GM19397 (cell line): Measurements from ENCODE around the gene HOXB13.
"Not testable (repeated sequence)": the region's sequence is repeated elsewhere in the genome, so short reads cannot be mapped to it uniquely, and the experiment has no call there.

ENCODE experiments used
- ATAC-seq: cut with Tn5 transposase; IDR thresholded peaks from one replicate; pipeline ENCODE4 v1.9.1; 2021; ENCODE audit warnings: mild to moderate bottlenecking, moderate library complexity; ENCODE audit not compliant: unreplicated experiment

HOXB13 gene

DNA sequence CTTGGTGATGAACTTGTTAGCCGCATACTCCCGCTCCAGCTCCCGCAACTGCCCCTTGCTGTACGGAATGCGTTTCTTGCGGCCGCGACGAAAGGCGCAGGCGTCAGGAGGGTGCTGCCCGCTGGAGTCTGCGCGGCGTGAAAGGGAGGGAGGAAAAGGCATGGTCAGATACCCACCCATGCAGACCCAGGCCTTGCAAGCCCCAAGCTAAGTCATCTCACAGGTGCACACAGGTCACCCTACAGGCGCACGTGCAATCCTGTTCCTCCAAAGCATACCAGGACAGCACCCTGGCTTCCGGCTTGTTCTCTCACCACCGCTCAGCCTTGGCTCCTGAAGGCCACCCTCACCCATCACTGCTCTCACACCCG, 1.6 kb downstream of the HOXB13 start:
- ATAC-seq: no peak

DNA sequence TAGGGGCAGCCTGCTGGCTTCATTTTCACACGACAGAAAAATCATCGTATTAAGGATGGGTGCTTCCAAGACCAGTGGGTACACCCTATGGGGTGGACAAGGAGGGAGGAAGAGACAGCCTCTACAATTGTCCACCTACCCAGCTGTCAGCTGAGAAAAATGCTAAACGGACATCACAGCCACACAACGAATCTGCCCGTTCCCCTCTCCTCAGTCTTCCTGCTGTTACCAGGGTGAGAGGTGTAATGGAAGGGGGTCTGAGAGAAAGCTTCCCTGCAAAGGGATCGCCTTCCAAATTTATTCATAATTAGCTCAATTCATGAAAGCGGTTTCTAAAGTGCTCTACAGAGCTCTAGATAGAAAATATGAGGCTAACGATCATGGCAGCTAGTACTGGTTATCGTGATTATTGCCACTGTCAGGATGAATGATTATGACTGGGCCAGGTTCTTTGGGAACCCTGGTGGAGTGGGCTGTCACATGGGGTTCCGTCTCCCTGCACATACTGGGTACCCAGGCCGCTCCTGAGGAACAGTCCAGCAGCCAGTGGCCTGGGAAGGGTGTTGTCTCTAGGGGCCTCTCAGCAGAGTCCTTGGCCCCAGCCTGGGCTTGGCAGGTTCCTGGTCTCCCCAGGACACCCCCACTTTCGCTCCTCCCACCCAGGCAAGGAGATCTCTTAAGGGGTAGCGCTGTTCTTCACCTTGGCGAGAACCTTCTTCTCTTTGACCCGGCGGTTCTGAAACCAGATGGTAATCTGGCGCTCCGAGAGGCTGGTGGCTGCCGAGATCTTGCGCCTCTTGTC, 2.2 kb downstream of the HOXB13 start:
- no peak for ATAC-seq

DNA sequence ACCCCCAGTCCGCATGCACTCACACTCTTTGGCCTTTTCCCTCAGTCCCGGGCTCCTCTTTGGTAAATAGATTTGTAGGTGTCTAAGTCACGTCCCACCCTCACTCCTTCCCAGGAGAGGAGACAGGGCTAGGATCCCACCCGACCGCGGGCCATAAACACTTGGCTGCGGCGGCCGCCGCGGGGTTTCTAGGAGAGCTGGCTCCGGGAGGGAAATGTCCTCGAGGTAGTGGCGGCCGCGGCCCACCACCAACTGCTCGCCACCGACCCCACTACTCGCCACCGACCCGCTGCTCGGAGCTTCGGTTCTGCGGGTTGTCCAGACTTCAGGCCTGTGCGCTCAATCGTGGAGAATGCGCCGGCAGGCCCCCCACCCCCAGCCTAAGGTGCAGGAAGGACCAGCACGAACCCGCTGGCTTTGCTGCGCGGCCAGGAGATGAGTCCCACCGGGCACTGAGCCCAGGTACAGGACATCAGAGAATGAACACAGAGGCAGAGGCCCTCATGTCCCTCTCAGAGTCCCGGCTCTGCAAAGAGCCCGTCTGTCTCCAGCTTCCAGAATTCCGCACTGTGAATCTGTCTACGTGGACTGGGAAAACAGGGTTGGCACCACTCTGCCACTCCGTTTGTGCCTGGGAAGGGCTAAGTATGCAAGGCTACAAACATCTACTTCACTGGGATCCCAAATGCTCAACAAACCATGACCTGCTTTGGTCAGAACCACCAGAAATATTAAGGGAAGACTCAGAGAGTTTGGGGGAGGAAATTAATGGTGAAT, 3.1 kb downstream of the HOXB13 start:
- no peak for ATAC-seq

GRCh38 chr17:48725004-48725287, 3.6 kb downstream of the HOXB13 start:
- ATAC-seq: no peak

- no peak for ATAC-seq
These were observed 4.1 kb downstream of the HOXB13 start for GRCh38 chr17:48724251-48725003.

DNA sequence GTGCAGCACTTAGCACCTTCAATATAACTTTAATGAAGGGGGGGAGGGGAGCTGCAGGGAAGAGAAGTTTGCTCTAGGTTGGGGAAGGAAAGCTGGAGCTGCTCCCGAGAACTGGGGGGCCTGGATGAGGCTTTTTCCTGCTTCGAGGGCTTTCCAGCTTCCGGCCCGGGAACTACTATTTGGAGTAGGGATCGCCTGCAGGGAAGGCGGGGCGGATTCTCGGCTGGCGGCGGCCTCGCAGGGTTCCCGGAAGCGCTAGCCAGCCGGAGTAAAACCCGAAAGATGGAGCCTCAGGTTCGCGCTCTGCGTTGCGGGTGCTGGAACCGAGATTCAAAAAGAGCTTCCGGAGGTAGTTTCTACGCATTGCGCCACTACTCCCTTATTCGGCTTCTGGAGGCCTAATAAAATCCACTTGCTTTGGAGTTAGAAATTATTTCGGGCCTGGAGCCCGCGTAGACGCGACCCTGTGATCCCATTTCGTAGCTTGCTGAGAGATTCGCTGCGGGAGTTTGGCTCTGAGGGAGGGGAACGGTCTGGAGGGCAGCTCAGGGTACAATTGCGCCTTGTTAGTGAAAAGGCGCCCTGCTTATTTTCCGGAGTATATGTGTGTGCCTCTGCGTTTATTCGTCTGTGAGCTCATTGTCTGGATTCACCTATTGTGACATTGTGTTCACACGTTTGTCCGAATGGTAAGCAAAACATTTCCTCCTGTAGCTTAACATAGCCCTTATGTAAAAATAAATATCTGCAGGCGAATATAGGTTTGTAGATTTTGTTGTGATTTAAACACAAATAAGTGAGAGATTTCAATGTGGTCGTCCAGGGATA, 4.9 kb downstream of the HOXB13 start:
- no peak for ATAC-seq

DNA sequence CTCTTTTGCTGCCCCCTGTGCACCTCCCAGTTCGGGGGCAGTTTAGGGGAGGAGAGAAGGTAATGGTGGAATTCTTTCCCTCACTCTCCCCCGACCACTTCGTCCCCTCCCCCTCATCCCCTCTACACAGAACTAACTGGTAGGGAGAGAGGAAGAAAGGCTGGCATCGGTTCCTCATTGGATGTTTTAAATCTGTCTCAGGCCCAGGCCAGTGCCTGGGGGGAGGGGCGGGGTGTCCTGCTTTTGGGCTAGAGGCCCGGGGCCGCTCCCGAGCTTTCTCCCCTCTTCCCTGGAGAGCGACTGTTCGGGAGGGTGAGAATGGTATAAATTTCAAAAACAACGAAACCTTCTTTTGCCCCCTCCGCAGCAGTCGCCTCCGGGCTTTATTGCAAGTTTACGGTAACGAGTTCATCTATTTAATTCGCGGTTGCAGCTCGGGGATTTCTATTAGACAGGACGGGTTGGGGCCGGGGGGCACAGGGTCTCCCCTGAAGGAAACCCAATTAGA, 5.6 kb downstream of the HOXB13 start, which contains the start of gene PRAC2:
TSS of gene PRAC2 (plus strand) at position 271 of the 508 bp plus-strand sequence. CDS start 1,226 bp downstream, outside the sequence.
- ATAC-seq: no peak

DNA sequence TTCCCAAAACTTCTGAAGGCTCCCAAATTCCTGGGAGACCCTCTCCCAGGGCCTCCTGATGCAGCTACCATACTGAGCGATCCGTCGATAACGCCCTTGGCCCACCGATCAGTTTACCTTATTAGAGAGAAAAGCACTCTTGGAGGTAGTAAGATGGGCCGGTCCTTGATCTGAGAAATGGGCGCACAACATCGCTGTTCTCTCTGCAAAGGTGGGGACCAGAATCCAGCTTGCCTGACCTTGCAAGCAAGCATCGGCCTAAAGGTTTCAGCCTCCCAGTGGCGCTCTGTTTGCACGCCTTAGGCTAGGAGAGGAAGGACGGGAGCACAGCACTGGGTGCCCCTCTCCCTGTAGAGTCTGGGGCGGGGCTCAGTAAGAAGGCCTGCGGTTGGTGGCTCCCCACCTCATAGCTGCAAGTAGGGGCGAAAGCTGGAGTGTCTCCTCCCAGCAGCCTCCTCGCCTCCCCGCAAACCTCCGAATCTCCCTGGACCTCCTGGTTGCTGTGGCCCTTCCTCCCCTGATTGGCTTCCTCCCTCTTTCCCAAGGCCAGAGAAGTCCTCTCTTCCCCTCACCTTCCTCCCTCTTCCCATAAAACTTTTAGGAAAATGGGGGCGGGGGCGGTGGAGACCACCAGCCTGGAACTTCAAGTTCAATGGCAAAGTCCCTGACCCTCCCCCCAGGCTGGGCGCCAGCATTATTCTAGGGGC, 6.2 kb downstream of the HOXB13 start, which contains the start of gene PRAC1:
TSS of gene PRAC1 (minus strand) at position 318 of the 707 bp plus-strand sequence. CDS start at position 192, 126 bp downstream.
- ATAC-seq: no peak

DNA sequence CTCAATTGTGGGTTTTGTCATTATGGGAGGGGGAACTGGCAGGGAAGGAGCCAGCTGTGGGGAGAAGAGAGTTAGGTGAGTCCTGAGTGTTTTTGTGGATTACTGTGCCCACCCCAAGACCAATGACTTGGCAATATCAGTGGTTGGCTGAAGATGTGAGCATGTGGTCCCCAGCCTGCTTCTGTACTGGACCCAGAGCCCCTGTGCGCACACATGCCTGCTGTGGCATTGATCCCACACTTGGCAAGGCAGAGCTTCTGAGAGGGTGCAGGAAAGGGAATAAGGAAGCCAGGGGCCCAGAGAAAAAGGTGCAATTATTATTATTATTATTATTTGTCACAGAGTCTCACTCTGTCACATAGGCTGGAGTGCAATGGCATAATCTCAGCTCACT, 7.5 kb downstream of the HOXB13 start:
- no peak for ATAC-seq

- ATAC-seq: no peak
These were observed 8.1 kb downstream of the HOXB13 start for GRCh38 chr17:48720266-48721008.

DNA sequence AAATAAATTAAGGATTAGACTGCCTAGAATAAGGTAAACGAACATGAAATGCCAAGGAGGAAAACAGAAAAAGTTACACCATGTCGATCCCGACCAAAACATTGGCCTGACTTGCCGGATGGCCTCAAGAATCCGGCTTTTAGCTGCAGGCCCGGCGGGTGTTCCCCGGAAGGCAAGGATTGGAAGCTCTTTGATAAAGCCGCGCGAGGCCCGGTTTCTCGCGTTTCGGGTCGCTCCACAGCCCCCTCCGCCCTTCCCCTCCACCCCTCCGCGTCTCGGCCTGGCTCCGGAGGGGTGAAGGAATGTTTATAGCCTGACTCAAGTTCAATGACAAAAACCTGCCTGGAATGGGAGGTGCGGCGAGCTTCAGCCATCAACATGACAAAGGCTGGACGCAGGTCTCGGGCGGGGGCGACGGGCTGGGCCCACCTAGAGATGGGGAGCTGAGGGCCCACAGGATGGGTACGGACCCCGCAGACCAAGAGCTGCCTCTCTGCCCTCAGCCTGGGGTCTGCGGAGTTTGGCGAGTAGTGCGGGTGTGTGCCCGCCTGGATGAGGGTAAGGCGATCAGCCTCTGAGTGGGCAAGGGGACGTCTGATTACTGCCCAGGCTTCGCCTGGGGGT, 8.8 kb downstream of the HOXB13 start:
- ATAC-seq: no peak

GRCh38 chr17:48718761-48719641, 9.5 kb downstream of the HOXB13 start:
- no peak for ATAC-seq

DNA sequence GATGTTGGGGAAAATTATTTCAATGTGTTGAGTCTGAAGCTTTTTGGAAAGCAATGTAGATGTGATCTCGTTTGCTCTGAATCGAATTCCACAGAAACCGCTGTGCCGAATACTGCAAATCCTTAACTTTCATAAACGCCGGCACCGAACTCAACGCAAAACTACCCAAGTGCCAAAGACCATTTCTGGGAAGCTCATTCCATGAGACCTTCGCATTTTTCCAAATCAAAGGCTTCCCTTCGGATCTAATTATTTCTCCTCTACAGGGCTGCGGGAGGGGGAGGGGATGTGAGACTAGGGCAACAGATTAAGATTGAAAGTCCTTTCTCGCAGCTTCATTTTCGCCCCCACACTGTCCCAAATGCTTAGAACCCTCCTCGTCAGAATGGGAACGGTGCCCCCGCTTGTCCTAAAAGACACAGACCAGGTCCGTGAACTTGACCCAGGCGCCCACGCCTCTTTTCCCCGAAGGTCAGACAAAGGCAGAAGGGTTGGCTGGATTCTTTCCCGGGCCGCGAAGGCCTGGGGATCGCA, 10.3 kb downstream of the HOXB13 start:
- ATAC-seq: no peak

- ATAC-seq: no peak
These were observed 11.0 kb downstream of the HOXB13 start for GRCh38 chr17:48717367-48718226.

DNA sequence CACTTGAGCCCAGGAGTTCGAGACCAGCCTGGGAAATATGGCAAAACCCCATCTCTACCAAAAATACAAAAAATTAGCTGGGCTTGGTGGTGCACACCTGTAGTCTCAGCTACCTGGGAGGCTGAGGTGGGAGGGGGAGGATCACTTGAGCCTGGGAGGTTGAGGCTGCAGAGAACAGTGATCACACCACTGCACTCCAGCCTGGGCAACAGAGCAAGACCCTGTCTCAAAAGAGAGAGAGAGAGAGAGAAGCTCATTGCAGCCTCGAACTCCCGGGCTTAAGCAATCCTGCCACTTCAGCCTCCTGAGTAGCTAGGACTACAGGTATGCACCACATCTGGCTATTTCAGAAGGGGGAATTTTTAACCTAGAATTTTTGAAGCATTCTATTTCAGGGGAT, 12.0 kb downstream of the HOXB13 start:
- not testable (repeated sequence) for ATAC-seq
